Psoas muscle (tissue), 8 donors: ENCODE data around the gene TASOR. TPM values are rescaled to one million over a fixed set of nuclear protein-coding genes. Genes with fewer than 3 reads are reported as not detected.

Source experiments
- ATAC-seq, 4 donors: fragments of 200-7000 bp; cut with Tn5 transposase; one replicate each; pipeline ENCODE4 v1.9.1; 2020; ENCODE audit warnings: moderate library complexity in 3 of 4, mild to moderate bottlenecking in 2 of 4
- DNase-seq, 2 donors: peaks; one replicate each; pipeline ENCODE4 v3.0.0-alpha.2; 2020
- H3K27ac ChIP-seq: fragments of 200-600 bp; one replicate; pipeline ENCODE4 v1.8.0; 2022
- H3K27me3 ChIP-seq, 3 donors: fragments of 200-600 bp in 1 of 3; one replicate each; pipeline versions ENCODE4 v1.6.1 to v1.8.0; 2013 to 2022; ENCODE audit warnings: low read length in 2 of 3, mild to moderate bottlenecking in 2 of 3, moderate library complexity in 1 of 3; ENCODE audit not compliant: insufficient read depth in 3 of 3
- H3K36me3 ChIP-seq, 2 donors: fragments of 200-600 bp in 1 of 2; one replicate each; pipeline versions ENCODE4 v1.6.1 to v1.8.0; 2013 to 2022; ENCODE audit warnings: low read depth in 1 of 2, mild to moderate bottlenecking in 1 of 2, moderate library complexity in 1 of 2; ENCODE audit not compliant: insufficient read depth in 1 of 2
- H3K4me1 ChIP-seq: fragments of 200-600 bp; one replicate; pipeline ENCODE4 v1.8.0; 2022
- H3K4me3 ChIP-seq: fragments of 200-600 bp; one replicate; pipeline ENCODE4 v1.8.0; 2022; ENCODE audit warnings: mild to moderate bottlenecking
- H3K9me3 ChIP-seq: fragments of 200-600 bp; one replicate; pipeline ENCODE4 v1.8.0; 2022
- WGBS, 3 donors: extraction: QIAGEN DNeasy Blood & Tissue Kit; methylation state at CpG; one replicate each; pipeline versions ENCODE4 v1.1.6 to v1.1.7; 2013; 5-methylcytosine and 5-hydroxymethylcytosine counted together
- intact Hi-C, 2 donors: fragments of 100-400 bp; cut with DNase I; formaldehyde crosslinking; loops; one replicate each; pipeline versions ENCODE4 v1.11.0 to v1.14.2; 2022
- polyA plus RNA-seq, 3 donors: library from polyadenylated mRNA; stranded (reverse); fragments of 200-250 nt; gene quantifications; one replicate each; pipeline ENCODE4 v1.2.3, GENCODE V29; 2013
- total RNA-seq, 4 donors: library from RNA; stranded (reverse); fragmentation: NEBNext Ultra II Directional in 2 of 4; extraction: Animal tissue kit (Norgen Biotek cat#: 25700) in 2 of 4; gene quantifications; one replicate each; pipeline versions ENCODE4 v1.2.1 to v1.2.4, GENCODE V29; 2021 to 2023
- TF ChIP-seq, protein P1 (sequence below): fragments of 200-600 bp; IDR thresholded peaks from one replicate; pipeline ENCODE4 v1.8.0; 2022; ENCODE audit warnings: antibody characterized with exemption
- donor health status: healthy with polysubstance abuse.
- donor health status: DM: no; HTN: no; CAD: no; lungs with moderate emphysema.
- donor health status: Bipolar disorder and iron deficiency.
- donor health status: healthy.
- donor health status: DM: yes; HTN: yes; CAD: no.
- donor health status: DM: no; HTN: no; CAD: no.
- donor health status: DM: no; HTN: no; CAD: no.
- donor health status: DM: yes; HTN: yes; CAD: no.

The TASOR gene
- total and polyA plus RNA-seq, 7 donors: 6.3 to 22.4 (median 16.9) TPM

DNA sequence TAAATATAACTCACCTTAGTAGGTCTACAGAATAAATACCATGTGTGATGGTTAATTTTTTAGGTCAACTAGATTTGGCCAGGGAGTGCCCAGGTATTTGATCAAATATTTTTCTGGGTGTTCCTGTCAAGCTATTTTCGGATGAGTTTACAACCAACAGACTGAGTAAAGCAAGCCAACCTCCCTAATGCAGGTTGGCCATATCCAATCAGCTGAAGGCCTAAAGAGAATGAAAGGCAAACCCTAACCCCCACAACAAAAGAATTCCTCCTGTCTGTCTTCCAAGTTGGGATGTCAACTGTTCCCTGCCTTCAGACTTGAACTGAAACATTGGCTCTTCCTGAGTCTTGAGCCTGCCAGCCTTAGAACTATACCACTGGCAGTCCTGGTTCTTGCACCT is 28.6 kb downstream of the TASOR start:
- no peak for DNase-seq
- intact Hi-C loops: no loop called here
- peaks cover 3 to 82% of the 10 kb centered on the region in 2 donors for H3K36me3 ChIP-seq
- H3K27ac ChIP-seq: no peak overlapping the region
- no peak for ATAC-seq
- H3K27me3 ChIP-seq: no peaks in the 10 kb centered on the region
- 89 to 100% (median 90%) methylated on average over 1 of the region's 1 CpG for WGBS, 3 donors
- no peak overlapping the region for H3K4me3 ChIP-seq
- H3K4me1 ChIP-seq: no peaks in the 10 kb centered on the region
- H3K9me3 ChIP-seq: no peaks in the 10 kb centered on the region
- TF ChIP-seq, protein P1, sequence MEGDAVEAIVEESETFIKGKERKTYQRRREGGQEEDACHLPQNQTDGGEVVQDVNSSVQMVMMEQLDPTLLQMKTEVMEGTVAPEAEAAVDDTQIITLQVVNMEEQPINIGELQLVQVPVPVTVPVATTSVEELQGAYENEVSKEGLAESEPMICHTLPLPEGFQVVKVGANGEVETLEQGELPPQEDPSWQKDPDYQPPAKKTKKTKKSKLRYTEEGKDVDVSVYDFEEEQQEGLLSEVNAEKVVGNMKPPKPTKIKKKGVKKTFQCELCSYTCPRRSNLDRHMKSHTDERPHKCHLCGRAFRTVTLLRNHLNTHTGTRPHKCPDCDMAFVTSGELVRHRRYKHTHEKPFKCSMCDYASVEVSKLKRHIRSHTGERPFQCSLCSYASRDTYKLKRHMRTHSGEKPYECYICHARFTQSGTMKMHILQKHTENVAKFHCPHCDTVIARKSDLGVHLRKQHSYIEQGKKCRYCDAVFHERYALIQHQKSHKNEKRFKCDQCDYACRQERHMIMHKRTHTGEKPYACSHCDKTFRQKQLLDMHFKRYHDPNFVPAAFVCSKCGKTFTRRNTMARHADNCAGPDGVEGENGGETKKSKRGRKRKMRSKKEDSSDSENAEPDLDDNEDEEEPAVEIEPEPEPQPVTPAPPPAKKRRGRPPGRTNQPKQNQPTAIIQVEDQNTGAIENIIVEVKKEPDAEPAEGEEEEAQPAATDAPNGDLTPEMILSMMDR: no peak

DNA sequence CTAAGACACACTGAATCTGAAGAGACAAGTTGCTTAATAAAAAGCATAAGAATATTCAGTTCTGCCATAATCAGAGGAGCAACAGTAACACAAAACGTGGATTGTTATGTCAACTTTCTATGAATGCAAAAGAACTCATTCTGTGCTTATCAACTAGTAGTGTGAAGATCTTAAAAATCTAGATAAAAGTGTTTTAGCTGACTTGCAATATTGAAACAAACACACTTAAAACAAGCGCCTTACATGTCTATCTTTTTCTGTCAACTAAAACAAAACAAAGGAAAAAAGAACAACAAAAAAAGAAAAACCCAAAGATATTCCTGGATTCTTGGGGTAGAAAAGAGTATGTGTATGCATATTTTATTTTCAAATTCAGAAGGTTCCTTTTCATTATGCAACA is 37.7 kb downstream of the TASOR start:
- ATAC-seq: no peak
- intact Hi-C loops: no loop called here
- no peak for DNase-seq
- WGBS, 3 donors: 92 to 96% (median 92%) methylated on average over 2 of the region's 2 CpGs
- H3K9me3 ChIP-seq: no peaks in the 10 kb centered on the region
- H3K27ac ChIP-seq: no peak overlapping the region
- H3K27me3 ChIP-seq: no peaks in the 10 kb centered on the region
- H3K4me3 ChIP-seq: no peak overlapping the region
- H3K36me3 ChIP-seq: peaks cover 0 to 87% of the 10 kb centered on the region in 2 donors
- TF ChIP-seq, protein P1: no peak
- no peaks in the 10 kb centered on the region for H3K4me1 ChIP-seq

GRCh38 chr3:56633602-56634535 is 49.2 kb downstream of the TASOR start:
- Histone ChIP-seq H3K4me1 (no peaks in the 10 kb centered on the region), H3K27me3 (no peaks in the 10 kb centered on the region), H3K9me3 (no peaks in the 10 kb centered on the region), H3K27ac (no peak overlapping the region), H3K36me3 (peaks cover 0 to 61% of the 10 kb centered on the region in 2 donors), H3K4me3 (no peak overlapping the region)
- WGBS, 3 donors: 71 to 82% (median 72%) methylated on average over 9 of the region's 9 CpGs
- intact Hi-C loops: no loop called here
- no peak for DNase-seq
- TF ChIP-seq, protein P1: no peak
- ATAC-seq: peak in 1 of 4 donors; percentile 89

Other genes starting within 250 kb of the TASOR start
- under 1 TPM in 1 of 4 donors, not detected in 3; 0.15 TPM for gene ERC2, start 214.8 kb downstream of the TASOR start, total RNA-seq
- gene ERC2, start 214.8 kb downstream of the TASOR start, polyA plus RNA-seq: under 1 TPM in 1 of 3 donors, not detected in 2; 0.04 TPM
- gene CCDC66, start 126.1 kb downstream of the TASOR start, total RNA-seq: 10 to 100 TPM in 2 of 4 donors, 1 to 10 TPM in 2; 7.5 to 14.8 (median 10.2) TPM
- 10 to 100 TPM in 1 of 3 donors, 1 to 10 TPM in 2; 5.5 to 11.4 (median 7.0) TPM for gene CCDC66, start 126.1 kb downstream of the TASOR start, polyA plus RNA-seq
- gene ARHGEF3, start 118.7 kb upstream of the TASOR start, total RNA-seq: 10 to 100 TPM in 1 of 4 donors, 1 to 10 TPM in 3; 6.3 to 10.4 (median 7.0) TPM
- 1 to 10 TPM; 4.6 to 6.3 (median 6.2) TPM for gene ARHGEF3, start 118.7 kb upstream of the TASOR start, polyA plus RNA-seq